AML-193 (cell line): ENCODE results near the gene PCDHGA5.
"Not testable (repeated sequence)": the region's sequence is repeated elsewhere in the genome, so short reads cannot be mapped to it uniquely, and the experiment has no call there.

ENCODE experiments used
- DNase-seq, 2 experiments: peaks; one replicate each; lab custom pipeline; 2025; lab: John Stamatoyannopoulos, UW

Gene PCDHGA5

GRCh38 chr5:141387557-141388311, 23.8 kb downstream of the PCDHGA5 start, which contains the start of gene PCDHGB4:
Gene PCDHGB4 (plus strand): TSS chr5:141387698. CDS start chr5:141387885, 187 bp downstream.
- DNase-seq = not testable (repeated sequence)

GRCh38 chr5:141388661-141389060, 24.7 kb downstream of the PCDHGA5 start:
- DNase-seq = no peak

- DNase-seq = no peak
These were observed 25.4 kb downstream of the PCDHGA5 start for GRCh38 chr5:141389153-141390042.

GRCh38 chr5:141392429-141393198, 28.7 kb downstream of the PCDHGA5 start, which contains the start of gene PCDHGA8:
Gene PCDHGA8 (plus strand): TSS chr5:141392633. CDS start chr5:141392814, 181 bp downstream.
- DNase-seq = peak; percentile 17 to 27

GRCh38 chr5:141393267-141393666, 29.3 kb downstream of the PCDHGA5 start:
- no peak for DNase-seq

GRCh38 chr5:141394401-141395187, 30.6 kb downstream of the PCDHGA5 start:
- DNase-seq = not testable (repeated sequence)

GRCh38 chr5:141397756-141398551, 34.0 kb downstream of the PCDHGA5 start, which contains the start of gene PCDHGB5:
Gene PCDHGB5 (plus strand): TSS chr5:141397947. CDS start chr5:141398128, 181 bp downstream.
- DNase-seq = not testable (repeated sequence)

GRCh38 chr5:141398608-141399007, 34.6 kb downstream of the PCDHGA5 start:
- no peak for DNase-seq

- DNase-seq = no peak
These were observed 35.7 kb downstream of the PCDHGA5 start for GRCh38 chr5:141399555-141400258.

GRCh38 chr5:141402553-141403243, 38.7 kb downstream of the PCDHGA5 start, which contains the start of gene PCDHGA9:
Gene PCDHGA9 (plus strand): TSS chr5:141402778. CDS start chr5:141402953, 175 bp downstream.
- DNase-seq = peak; percentile 17 to 19

GRCh38 chr5:141403387-141403786, 39.4 kb downstream of the PCDHGA5 start:
- DNase-seq = no peak

- not testable (repeated sequence) for DNase-seq
These were observed 44.0 kb downstream of the PCDHGA5 start, which contains the start of gene PCDHGB6 for GRCh38 chr5:141407790-141408505. Gene PCDHGB6 (plus strand): TSS chr5:141408021. CDS start chr5:141408203, 182 bp downstream.

- no peak for DNase-seq
These were observed 45.8 kb downstream of the PCDHGA5 start for GRCh38 chr5:141409598-141410306.

GRCh38 chr5:141411575-141411974, 47.6 kb downstream of the PCDHGA5 start:
- no peak for DNase-seq

- peak; percentile 37 to 69 for DNase-seq
These were observed 49.0 kb downstream of the PCDHGA5 start, which contains the start of gene PCDHGA10 for GRCh38 chr5:141412854-141413539. Gene PCDHGA10 (plus strand): TSS chr5:141412987. CDS start chr5:141413176, 189 bp downstream.

- no peak for DNase-seq
These were observed 49.6 kb downstream of the PCDHGA5 start for GRCh38 chr5:141413540-141414069.
